ENCODE results near the gene IL22. TPM values are rescaled to one million over a fixed set of nuclear protein-coding genes. Genes with fewer than 3 reads are reported as not detected.

The IL22 gene
- total RNA-seq, 1 experiment from 2014 or later = not detected

DNA sequence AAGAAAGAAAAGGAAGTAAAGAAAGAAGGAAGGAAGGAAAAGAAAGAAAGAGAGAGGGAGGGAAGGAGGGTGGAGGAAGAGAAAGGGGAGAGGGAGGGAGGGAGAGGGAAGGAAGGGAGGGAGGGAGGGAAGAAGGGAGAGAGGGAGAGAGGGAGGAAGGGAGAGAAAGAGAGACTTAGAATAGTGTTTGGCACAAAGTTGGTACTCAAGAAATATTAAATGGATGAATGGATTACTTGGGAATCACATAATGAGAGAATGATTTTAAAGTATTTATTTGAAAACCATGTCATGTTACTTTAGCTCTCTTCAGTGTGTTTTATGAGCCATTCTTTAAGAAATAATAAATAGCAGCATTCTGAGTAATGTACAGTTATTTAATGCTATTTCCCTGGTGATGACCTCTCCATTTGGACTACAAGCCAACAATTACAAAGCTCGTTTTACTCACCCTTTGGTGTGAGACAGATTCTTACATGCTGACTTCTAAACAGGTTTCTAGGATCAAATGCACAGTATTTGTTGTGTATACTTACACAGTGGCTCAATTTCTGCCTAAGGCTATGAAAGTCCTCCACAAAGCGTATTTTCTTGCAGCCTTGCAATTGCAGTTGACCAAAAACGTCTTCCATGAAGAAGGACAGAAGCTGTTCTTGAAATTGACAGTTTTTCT lies 28.7 kb downstream of the IL22 start:
- Histone ChIP-seq H3K4me1 (ENCODE audit: control insufficient read depth in 1 of 2, insufficient read depth in 2 of 2, low read length in 2 of 2) (peaks cover 0 to 8% of the 10 kb centered on the region in 2 experiments; a peak in 1 of 4 replicates), H3K9me3 (ENCODE audit: control insufficient read depth in 1 of 2, insufficient read depth in 1 of 2, low read depth in 1 of 2, low read length in 2 of 2) (no peaks in the 10 kb centered on the region), H3K4me3 (replicated peaks in 1 of 2; ENCODE audit: low read depth in 1 of 2, low read length in 2 of 2) (no peak overlapping the region), H3K36me3 (ENCODE audit: control insufficient read depth in 1 of 2, insufficient read depth in 2 of 2, low read length in 2 of 2) (no peaks in the 10 kb centered on the region), H3K9me2 (ENCODE audit: insufficient read depth) (no peaks in the 10 kb centered on the region), H3K79me2 (ENCODE audit: insufficient read depth, low read length) (no peaks in the 10 kb centered on the region), H2AFZ (ENCODE audit: low read depth, low read length, poor library complexity, severe bottlenecking) (no peak overlapping the region), H4K20me1 (ENCODE audit: insufficient read depth) (no peaks in the 10 kb centered on the region), H3K27ac (ENCODE audit: low read depth, low read length) (no peak overlapping the region), H3K4me2 (ENCODE audit: low read length) (no peak overlapping the region), H3K27me3 (ENCODE audit: insufficient read depth, low read length) (no peaks in the 10 kb centered on the region), H3K9ac (ENCODE audit: low read length) (no peak overlapping the region)
- no TSS peak for BruUV-seq (replicated peaks)
- intact Hi-C loops (cut with micrococcal nuclease) = loop anchor here (5.0 kb wide), 1 partner anchor 933 kb away; no protein-coding TSS in a partner anchor
- CTCF ChIA-PET = interaction anchor here (1.1 kb wide), 1 partner anchor 93 kb away, joined by 3 read pairs; no protein-coding TSS in a partner anchor
- TF ChIP-seq, protein P1, sequence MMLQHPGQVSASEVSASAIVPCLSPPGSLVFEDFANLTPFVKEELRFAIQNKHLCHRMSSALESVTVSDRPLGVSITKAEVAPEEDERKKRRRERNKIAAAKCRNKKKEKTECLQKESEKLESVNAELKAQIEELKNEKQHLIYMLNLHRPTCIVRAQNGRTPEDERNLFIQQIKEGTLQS (IDR thresholded peaks at IDR 0.05) = no peak
- TF ChIP-seq POLR2AphosphoS5 (IDR thresholded peaks at IDR 0.05; ENCODE audit: low read depth, low read length) = no peak
- no peak for TF ChIP-seq SIN3A (IDR thresholded peaks at IDR 0.05; ENCODE audit: low read depth)
- no peak for TF ChIP-seq EZH2phosphoT487 (IDR thresholded peaks at IDR 0.05; ENCODE audit: borderline replicate concordance)
- TF ChIP-seq YY1 (IDR thresholded peaks at IDR 0.05; ENCODE audit: extremely low read depth, insufficient replicate concordance, low read depth, low read length) = no peak
- TF ChIP-seq FOSL1 (IDR thresholded peaks at IDR 0.05; ENCODE audit: low read depth) = no peak
- no peak for TF ChIP-seq ZNF274 (IDR thresholded peaks at IDR 0.05; ENCODE audit: low read depth, low read length)
- no peak for TF ChIP-seq CBX3 (IDR thresholded peaks at IDR 0.05; ENCODE audit: low read depth)
- TF ChIP-seq SRF (IDR thresholded peaks at IDR 0.05; ENCODE audit: low read depth) = no peak
- no peak for TF ChIP-seq JUND (IDR thresholded peaks at IDR 0.05)
- TF ChIP-seq, protein P2, sequence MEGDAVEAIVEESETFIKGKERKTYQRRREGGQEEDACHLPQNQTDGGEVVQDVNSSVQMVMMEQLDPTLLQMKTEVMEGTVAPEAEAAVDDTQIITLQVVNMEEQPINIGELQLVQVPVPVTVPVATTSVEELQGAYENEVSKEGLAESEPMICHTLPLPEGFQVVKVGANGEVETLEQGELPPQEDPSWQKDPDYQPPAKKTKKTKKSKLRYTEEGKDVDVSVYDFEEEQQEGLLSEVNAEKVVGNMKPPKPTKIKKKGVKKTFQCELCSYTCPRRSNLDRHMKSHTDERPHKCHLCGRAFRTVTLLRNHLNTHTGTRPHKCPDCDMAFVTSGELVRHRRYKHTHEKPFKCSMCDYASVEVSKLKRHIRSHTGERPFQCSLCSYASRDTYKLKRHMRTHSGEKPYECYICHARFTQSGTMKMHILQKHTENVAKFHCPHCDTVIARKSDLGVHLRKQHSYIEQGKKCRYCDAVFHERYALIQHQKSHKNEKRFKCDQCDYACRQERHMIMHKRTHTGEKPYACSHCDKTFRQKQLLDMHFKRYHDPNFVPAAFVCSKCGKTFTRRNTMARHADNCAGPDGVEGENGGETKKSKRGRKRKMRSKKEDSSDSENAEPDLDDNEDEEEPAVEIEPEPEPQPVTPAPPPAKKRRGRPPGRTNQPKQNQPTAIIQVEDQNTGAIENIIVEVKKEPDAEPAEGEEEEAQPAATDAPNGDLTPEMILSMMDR (IDR thresholded peaks at IDR 0.05 in 2 of 3, conservative IDR thresholded peaks at IDR 0.05 in 1 of 3; ENCODE audit: borderline replicate concordance in 1 of 3, insufficient read depth in 1 of 3, low read depth in 2 of 3, low read length in 2 of 3) = no peak
- no peak for TF ChIP-seq RAD21 (IDR thresholded peaks at IDR 0.05; ENCODE audit: low read depth)
- DNase-seq (ENCODE audit: low read depth, low spot score) = no peak
- no peak for ATAC-seq
- RAD21 ChIA-PET (ENCODE audit: low non-redundant PET in 1 of 2, low total read pairs in 2 of 2, uncharacterized antibody in 2 of 2, unreplicated experiment in 2 of 2) = interaction anchor here in 1 of 2 experiments (0.8 kb wide), 1 partner anchor 243 kb away, joined by 3 read pairs; no protein-coding TSS in a partner anchor
- POLR2A ChIA-PET = no interaction called here
